KOPT-K1 (cell line): ENCODE results near the gene NAXD.

Experiments used
- H3K27ac ChIP-seq: fragments of 200-600 bp; sonication (generic); 2 replicates; pipeline ENCODE4 v1.5.1; 2016; ENCODE audit warnings: antibody characterized with exemption, mild to moderate bottlenecking, low read depth, low read length; ENCODE audit not compliant: poor library complexity, severe bottlenecking
- H3K36me3 ChIP-seq: fragments of 200-600 bp; sonication (generic); 2 replicates; pipeline ENCODE4 v1.5.1; 2017; ENCODE audit warnings: antibody characterized with exemption, mild to moderate bottlenecking, low read length, moderate library complexity; ENCODE audit not compliant: insufficient read depth
- H3K9me3 ChIP-seq: fragments of 200-600 bp; sonication (generic); 2 replicates; pipeline ENCODE4 v1.5.1; 2017; ENCODE audit warnings: antibody characterized with exemption, low read length, mild to moderate bottlenecking; ENCODE audit not compliant: insufficient read depth, poor library complexity, severe bottlenecking

Gene NAXD

GRCh38 chr13:110676595-110677587 lies 61.5 kb downstream of the NAXD start:
- Histone ChIP-seq H3K27ac (no peak overlapping the region), H3K36me3 (peaks cover 62% of the 10 kb centered on the region), H3K9me3 (peaks cover 12% of the 10 kb centered on the region)

- Histone ChIP-seq H3K36me3 (peaks cover 73% of the 10 kb centered on the region), H3K27ac (no peak overlapping the region)
These were observed 62.6 kb downstream of the NAXD start for GRCh38 chr13:110677731-110678545.

GRCh38 chr13:110680852-110681251 lies 65.5 kb downstream of the NAXD start:
- Histone ChIP-seq H3K36me3 (peaks cover 95% of the 10 kb centered on the region), H3K27ac (no peak overlapping the region), H3K9me3 (peaks cover 12% of the 10 kb centered on the region)

More at GRCh38 chr13:110677731-110678545, 62.6 kb downstream of the NAXD start:
- H3K9me3 ChIP-seq, result peaks cover 12% of the 10 kb centered on the region

GRCh38 chr13:110681868-110682550 lies 66.7 kb downstream of the NAXD start:
- Histone ChIP-seq H3K27ac (no peak overlapping the region), H3K36me3 (peaks cover 95% of the 10 kb centered on the region), H3K9me3 (peaks cover under 1% of the 10 kb centered on the region)

- H3K27ac ChIP-seq, result no peak overlapping the region
- peaks cover 96% of the 10 kb centered on the region for H3K36me3 ChIP-seq
- no peaks in the 10 kb centered on the region for H3K9me3 ChIP-seq
These were observed 67.4 kb downstream of the NAXD start for GRCh38 chr13:110682746-110683145.

- H3K9me3 ChIP-seq, result no peaks in the 10 kb centered on the region
- peaks cover 96% of the 10 kb centered on the region for H3K36me3 ChIP-seq
- H3K27ac ChIP-seq, result no peak overlapping the region
These were observed 68.0 kb downstream of the NAXD start for GRCh38 chr13:110683203-110683883.

- Histone ChIP-seq H3K27ac (no peak overlapping the region), H3K36me3 (peaks cover 96% of the 10 kb centered on the region), H3K9me3 (no peaks in the 10 kb centered on the region)
These were observed 68.6 kb downstream of the NAXD start for GRCh38 chr13:110683921-110684320.

GRCh38 chr13:110684388-110685056 lies 69.2 kb downstream of the NAXD start:
- H3K36me3 ChIP-seq, result peaks cover 98% of the 10 kb centered on the region
- no peaks in the 10 kb centered on the region for H3K9me3 ChIP-seq
- no peak overlapping the region for H3K27ac ChIP-seq

- Histone ChIP-seq H3K36me3 (peaks cover 97% of the 10 kb centered on the region), H3K27ac (no peak overlapping the region), H3K9me3 (no peaks in the 10 kb centered on the region)
These were observed 70.1 kb downstream of the NAXD start for GRCh38 chr13:110685305-110686020.

GRCh38 chr13:110687736-110688135 lies 72.4 kb downstream of the NAXD start:
- Histone ChIP-seq H3K36me3 (peaks cover 92% of the 10 kb centered on the region), H3K9me3 (no peaks in the 10 kb centered on the region), H3K27ac (no peak overlapping the region)

- Histone ChIP-seq H3K27ac (no peak overlapping the region), H3K36me3 (peaks cover 92% of the 10 kb centered on the region), H3K9me3 (no peaks in the 10 kb centered on the region)
These were observed 73.7 kb downstream of the NAXD start for GRCh38 chr13:110689041-110689440.
